GM19455 (cell line): Measurements from ENCODE around the gene GRIA4.
"Not testable (repeated sequence)": the region's sequence is repeated elsewhere in the genome, so short reads cannot be mapped to it uniquely, and the experiment has no call there.

ENCODE experiments used
- ATAC-seq: cut with Tn5 transposase; IDR thresholded peaks from one replicate; pipeline ENCODE4 v1.9.1; 2021; ENCODE audit not compliant: unreplicated experiment

GRIA4 gene

GRCh38 chr11:105856954-105857353, 247.1 kb downstream of the GRIA4 start:
- no peak for ATAC-seq

- no peak for ATAC-seq
These were observed 247.9 kb downstream of the GRIA4 start for GRCh38 chr11:105857728-105858127.

- no peak for ATAC-seq
These were observed 249.0 kb downstream of the GRIA4 start for GRCh38 chr11:105858841-105859240.

GRCh38 chr11:105860105-105860504, 250.2 kb downstream of the GRIA4 start:
- ATAC-seq: no peak

- ATAC-seq: no peak
These were observed 251.4 kb downstream of the GRIA4 start for GRCh38 chr11:105861225-105861624.

- no peak for ATAC-seq
These were observed 253.0 kb downstream of the GRIA4 start for GRCh38 chr11:105862736-105863367.

GRCh38 chr11:105863523-105863922, 253.7 kb downstream of the GRIA4 start:
- no peak for ATAC-seq

- ATAC-seq: no peak
These were observed 257.9 kb downstream of the GRIA4 start for GRCh38 chr11:105867742-105868141.

GRCh38 chr11:105868762-105869285, 259.0 kb downstream of the GRIA4 start:
- no peak for ATAC-seq

GRCh38 chr11:105870516-105871113, 260.7 kb downstream of the GRIA4 start:
- no peak for ATAC-seq

- no peak for ATAC-seq
These were observed 268.6 kb downstream of the GRIA4 start for GRCh38 chr11:105878510-105878909.

- ATAC-seq: not testable (repeated sequence)
These were observed 269.1 kb downstream of the GRIA4 start for GRCh38 chr11:105878927-105879326.

GRCh38 chr11:105881027-105881426, 271.2 kb downstream of the GRIA4 start:
- ATAC-seq: no peak

- ATAC-seq: no peak
These were observed 274.6 kb downstream of the GRIA4 start for GRCh38 chr11:105884436-105884835.

- no peak for ATAC-seq
These were observed 281.8 kb downstream of the GRIA4 start for GRCh38 chr11:105891685-105892084.

GRCh38 chr11:105897161-105897560, 287.3 kb downstream of the GRIA4 start:
- ATAC-seq: no peak

- ATAC-seq: no peak
These were observed 289.9 kb downstream of the GRIA4 start for GRCh38 chr11:105899772-105900171.

GRCh38 chr11:105900515-105901035, 290.7 kb downstream of the GRIA4 start:
- ATAC-seq: no peak

GRCh38 chr11:105903113-105903512, 293.2 kb downstream of the GRIA4 start:
- ATAC-seq: no peak

- no peak for ATAC-seq
These were observed 296.6 kb downstream of the GRIA4 start for GRCh38 chr11:105906517-105906916.

GRCh38 chr11:105907319-105907718, 297.4 kb downstream of the GRIA4 start:
- no peak for ATAC-seq

- ATAC-seq: no peak
These were observed 300.3 kb downstream of the GRIA4 start for GRCh38 chr11:105910095-105910715.
